Stimulated activated naive CD8-positive, alpha-beta T cell treated with anti-CD3 and anti-CD28 coated beads, Interleukin-15, amount 100 ng/mL, for 72 hours (primary cell): ENCODE measurements around the gene OR2F2.

Source experiments
- ATAC-seq: fragments of 150-1000 bp; cut with Tn5 transposase; 2 replicates; pipeline ENCODE4 v1.10.0; 2021; ENCODE audit warnings: mild to moderate bottlenecking, moderate library complexity
- DNase-seq, 2 donors: peaks; one replicate each; pipeline ENCODE4 v3.0.0; 2021 to 2022
- H3K27ac Mint-ChIP-seq, 2 donors: one replicate each; pipeline ENCODE4 v1.8.0; 2022; ENCODE audit warnings: mild to moderate bottlenecking in 2 of 2, mixed read lengths in 2 of 2, moderate library complexity in 2 of 2
- H3K27me3 Mint-ChIP-seq: one replicate; pipeline ENCODE4 v1.8.0; 2022; ENCODE audit warnings: mixed read lengths
- H3K4me1 Mint-ChIP-seq: one replicate; pipeline ENCODE4 v1.8.0; 2022; ENCODE audit warnings: mild to moderate bottlenecking, mixed read lengths
- H3K4me3 Mint-ChIP-seq, 2 donors: one replicate each; pipeline ENCODE4 v1.8.0; 2022; ENCODE audit warnings: mild to moderate bottlenecking in 2 of 2, mixed read lengths in 2 of 2, moderate library complexity in 1 of 2
- H3K9me3 Mint-ChIP-seq, 2 donors: one replicate each; pipeline ENCODE4 v1.8.0; 2022; ENCODE audit warnings: mixed read lengths in 2 of 2

OR2F2 gene

DNA sequence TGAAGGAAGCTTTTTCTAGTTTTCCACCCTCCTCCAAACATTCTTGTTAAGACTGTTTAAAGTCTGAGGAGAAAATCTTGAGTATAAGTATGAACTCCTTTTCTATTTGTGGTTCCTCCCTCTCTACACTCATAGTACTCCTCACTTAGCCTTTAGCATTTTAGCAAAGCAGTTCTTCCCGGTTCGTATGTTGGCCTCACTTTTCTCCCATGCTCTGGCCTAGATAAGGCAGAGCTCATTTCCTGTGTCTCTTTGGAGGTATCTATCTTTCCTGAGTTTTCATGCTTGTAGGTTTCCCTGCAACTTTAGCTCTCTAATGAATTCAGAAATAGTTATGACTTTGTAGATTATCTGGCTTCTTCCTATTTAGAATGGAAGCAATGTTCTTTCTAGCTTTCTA lies 13.7 kb downstream of the OR2F2 start:
- Mint-ChIP-seq H3K4me1 (no peaks in the 10 kb centered on the region), H3K9me3 (peaks cover 0 to 5% of the 10 kb centered on the region in 2 donors), H3K27ac (no peak overlapping the region), H3K27me3 (peaks cover 48% of the 10 kb centered on the region), H3K4me3 (no peak overlapping the region)
- DNase-seq (no peak), ATAC-seq (no peak)

DNA sequence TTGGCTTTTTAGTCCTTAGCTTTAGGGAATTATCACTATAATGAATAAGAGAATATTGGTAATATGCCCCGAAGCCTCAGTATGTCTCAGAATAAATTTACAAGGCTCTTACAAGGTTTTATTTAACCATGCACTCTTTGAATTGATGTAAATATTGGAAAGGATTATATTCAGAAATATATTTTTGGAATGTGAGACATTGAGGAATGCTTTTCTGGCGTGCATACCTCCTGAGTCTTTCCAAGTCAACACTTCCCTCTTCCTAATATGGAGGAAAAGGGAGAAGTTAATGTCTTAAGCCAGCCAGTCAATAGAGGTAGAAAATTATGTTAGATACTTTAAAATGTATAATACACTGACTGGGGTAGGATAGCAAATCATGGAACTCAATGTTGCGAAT lies 18.4 kb downstream of the OR2F2 start:
- H3K27ac Mint-ChIP-seq, result no peak overlapping the region

DNA sequence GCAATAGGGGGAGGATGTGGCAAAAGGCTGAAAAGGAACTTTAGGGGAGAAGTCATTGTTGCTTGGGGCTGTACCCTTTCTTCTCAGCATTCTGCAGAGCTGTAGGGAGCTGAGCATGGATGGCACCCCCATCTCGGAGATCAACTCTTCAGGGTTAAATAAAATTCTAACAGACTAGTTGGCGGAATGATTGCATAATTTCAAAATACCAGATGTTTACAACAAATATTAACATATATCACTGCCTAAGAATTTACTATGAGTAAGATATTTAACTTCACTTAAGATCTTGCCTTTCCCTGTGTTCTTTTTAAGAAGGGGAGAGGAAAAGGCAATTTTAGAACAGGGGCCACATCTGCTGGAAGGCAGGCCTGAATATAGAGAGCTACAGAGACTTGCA lies 19.1 kb downstream of the OR2F2 start:
- H3K27ac Mint-ChIP-seq, result no peak overlapping the region
- no peak for ATAC-seq

More for the DNA sequence above, 18.4 kb downstream of the OR2F2 start:
- Mint-ChIP-seq H3K4me3 (no peak overlapping the region), H3K9me3 (no peaks in the 10 kb centered on the region), H3K27me3 (peaks cover 51% of the 10 kb centered on the region), H3K4me1 (no peaks in the 10 kb centered on the region)
- ATAC-seq (no peak), DNase-seq (no peak)

DNA sequence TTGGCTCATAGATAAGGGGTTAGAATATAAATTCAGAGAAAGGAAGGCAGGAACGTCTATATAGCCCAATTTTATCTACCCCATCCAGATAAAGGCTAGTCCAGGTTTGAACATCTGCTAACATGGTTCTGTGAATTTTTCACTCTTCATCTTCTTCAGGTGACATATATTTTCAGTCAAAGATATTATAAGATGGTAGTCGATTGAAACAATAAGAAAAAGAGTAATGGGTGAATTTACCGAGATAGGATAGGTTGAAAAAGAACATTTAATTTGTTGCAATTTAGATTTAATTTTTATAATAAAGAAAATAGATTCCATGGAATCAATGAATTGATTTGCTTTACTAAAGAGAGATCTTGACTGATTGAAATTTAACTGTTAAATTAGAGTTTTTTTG lies 19.5 kb downstream of the OR2F2 start, which contains the start of gene OR2F1:
Gene OR2F1, plus strand, starts transcription at position 301 of the 400 bp plus-strand sequence. CDS start 5,127 bp downstream, outside the sequence.
- no peak for ATAC-seq
- H3K9me3 Mint-ChIP-seq, result no peaks in the 10 kb centered on the region

More for the DNA sequence above, 19.1 kb downstream of the OR2F2 start:
- H3K27me3 Mint-ChIP-seq, result peaks cover 45% of the 10 kb centered on the region
- H3K9me3 Mint-ChIP-seq, result no peaks in the 10 kb centered on the region
- H3K4me1 Mint-ChIP-seq, result no peaks in the 10 kb centered on the region
- no peak for DNase-seq
- H3K4me3 Mint-ChIP-seq, result no peak overlapping the region

DNA sequence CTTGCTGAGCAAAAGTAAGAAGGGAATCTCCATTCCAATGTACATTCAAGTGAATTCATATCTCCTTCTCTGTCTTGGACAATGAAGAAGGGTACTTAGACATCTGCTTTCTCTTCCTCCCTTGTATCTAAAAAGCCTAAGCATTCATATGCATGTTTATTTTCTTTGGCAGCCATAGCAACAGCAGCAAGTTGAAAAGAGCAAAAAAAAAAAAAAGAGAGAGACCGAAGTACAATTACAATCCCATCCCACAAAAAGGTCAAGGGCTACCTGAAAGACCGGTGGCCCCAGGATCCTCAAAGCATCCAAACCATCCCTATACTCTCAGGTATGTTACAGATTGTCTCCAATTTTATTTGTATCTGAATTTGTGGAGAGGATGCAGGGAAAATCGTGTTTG lies 23.7 kb downstream of the OR2F2 start:
- ATAC-seq, result no peak
- Mint-ChIP-seq H3K27ac (no peak overlapping the region), H3K4me3 (no peak overlapping the region), H3K27me3 (peaks cover 60% of the 10 kb centered on the region), H3K9me3 (no peaks in the 10 kb centered on the region), H3K4me1 (no peaks in the 10 kb centered on the region)
- no peak for DNase-seq

More for the DNA sequence above, 19.5 kb downstream of the OR2F2 start, which contains the start of gene OR2F1:
- H3K4me3 Mint-ChIP-seq, result no peak within 1 kb of the TSS
- DNase-seq, result no peak
- H3K4me1 Mint-ChIP-seq, result no peaks in the 10 kb centered on the region
- no peak within 1 kb of the TSS for H3K27ac Mint-ChIP-seq
- H3K27me3 Mint-ChIP-seq, result peaks cover 43% of the 10 kb centered on the region

DNA sequence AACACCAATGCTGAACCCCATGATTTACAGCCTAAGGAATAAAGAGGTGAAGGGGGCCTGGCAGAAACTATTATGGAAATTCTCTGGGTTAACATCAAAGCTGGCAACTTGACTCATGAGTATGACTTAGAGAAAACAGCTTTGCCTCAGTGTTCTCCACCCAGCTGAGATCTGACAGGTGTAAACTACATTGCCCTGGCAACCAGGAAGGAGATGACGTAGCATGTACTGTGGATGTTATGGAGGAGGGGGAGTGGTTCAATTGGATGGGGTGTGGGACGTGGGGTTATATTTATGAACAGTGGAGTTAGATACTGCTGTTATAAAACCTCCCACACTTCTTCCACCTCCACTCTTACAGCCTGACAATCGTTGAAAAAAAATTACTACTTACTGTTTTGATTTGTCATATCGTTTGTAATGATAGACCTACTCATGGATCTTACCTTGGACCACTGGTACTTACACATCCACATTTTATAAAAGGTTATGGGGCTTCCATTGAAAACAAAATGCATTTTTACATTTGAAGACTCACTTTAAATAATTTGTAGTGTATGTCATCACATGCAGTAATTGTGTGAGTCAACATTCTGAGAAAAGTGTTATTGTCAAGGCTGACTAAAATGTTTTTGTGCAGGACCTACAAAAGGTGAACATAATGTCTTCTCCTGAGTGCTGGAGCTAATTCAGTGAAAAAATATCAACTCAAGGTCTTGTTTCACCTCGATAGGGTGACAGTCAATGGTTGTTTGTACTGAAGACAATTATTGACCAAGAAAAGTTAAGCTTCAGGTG lies 26.0 kb downstream of the OR2F2 start:
- Mint-ChIP-seq H3K27me3 (peaks cover 59% of the 10 kb centered on the region), H3K9me3 (no peaks in the 10 kb centered on the region), H3K4me3 (no peak overlapping the region), H3K27ac (no peak overlapping the region), H3K4me1 (no peaks in the 10 kb centered on the region)
- no peak for DNase-seq
- no peak for ATAC-seq

DNA sequence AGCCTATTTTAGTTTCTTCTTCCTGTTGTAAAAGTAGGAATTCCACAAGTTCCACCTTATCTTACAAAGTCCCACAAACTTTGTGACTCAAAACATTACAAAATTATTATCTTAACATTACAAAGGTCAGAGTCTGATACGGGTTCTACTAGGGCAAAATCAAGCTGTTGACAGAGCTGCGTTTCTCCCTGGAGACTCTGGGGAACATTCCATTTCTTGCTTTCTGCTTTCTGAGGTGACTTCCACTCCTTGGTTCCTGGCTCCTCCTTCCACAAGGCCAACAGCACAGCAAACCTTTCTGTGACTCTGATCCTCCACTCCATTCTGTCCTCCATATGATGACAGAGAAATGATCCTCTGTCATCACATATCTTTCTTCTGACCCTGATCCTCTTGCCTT lies 30.2 kb downstream of the OR2F2 start:
- no peak for DNase-seq
- no peaks in the 10 kb centered on the region for H3K9me3 Mint-ChIP-seq
- H3K4me3 Mint-ChIP-seq, result no peak overlapping the region
- ATAC-seq, result no peak
- no peak overlapping the region for H3K27ac Mint-ChIP-seq
- H3K4me1 Mint-ChIP-seq, result no peaks in the 10 kb centered on the region
- peaks cover 26% of the 10 kb centered on the region for H3K27me3 Mint-ChIP-seq

DNA sequence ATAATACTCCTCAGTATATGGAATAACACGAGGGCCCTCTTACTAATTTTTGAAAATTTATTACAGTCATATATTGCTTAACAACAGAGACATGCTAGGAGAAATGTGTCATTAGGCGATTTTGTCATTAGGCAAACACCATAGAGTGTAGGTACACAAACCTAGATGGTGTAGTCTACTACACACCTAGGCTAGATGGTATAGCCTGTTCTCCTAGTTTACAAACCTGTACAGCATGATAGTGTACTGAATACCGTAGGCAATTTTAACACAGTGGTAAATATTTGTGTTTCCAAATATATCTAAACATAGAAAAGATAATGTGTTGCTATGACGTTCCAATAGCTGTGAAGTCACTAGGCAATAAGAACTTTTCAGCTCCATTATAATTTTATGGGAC lies 32.4 kb downstream of the OR2F2 start:
- Mint-ChIP-seq H3K27ac (no peak overlapping the region), H3K9me3 (no peaks in the 10 kb centered on the region), H3K4me3 (no peak overlapping the region), H3K27me3 (peaks cover 25% of the 10 kb centered on the region), H3K4me1 (no peaks in the 10 kb centered on the region)
- DNase-seq (no peak), ATAC-seq (no peak)

DNA sequence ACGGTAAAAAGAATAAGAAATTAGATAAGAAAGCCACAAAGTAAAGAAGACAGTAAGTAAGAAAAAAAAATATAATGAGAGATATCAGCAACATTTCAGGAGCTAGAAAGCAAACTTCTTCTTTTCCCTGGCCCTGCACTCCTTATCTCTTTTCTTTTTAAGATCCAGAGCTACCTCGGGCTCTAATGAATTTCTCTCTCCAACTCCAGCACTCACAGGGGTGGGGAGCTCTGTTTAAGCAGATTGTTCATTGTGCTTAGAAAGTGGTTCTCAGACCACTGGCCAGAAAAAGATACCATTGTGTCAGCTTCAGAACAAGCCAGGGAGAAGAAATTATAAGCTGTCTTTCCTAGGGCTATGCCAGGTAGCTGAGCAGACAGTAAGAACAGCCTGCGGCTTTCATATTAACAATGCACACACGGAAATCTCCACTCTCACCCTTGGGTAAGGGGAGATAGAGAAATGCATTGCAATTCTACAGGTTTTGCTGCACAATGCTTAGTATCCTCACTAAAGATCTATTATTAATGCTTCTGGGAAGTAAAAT lies 38.9 kb downstream of the OR2F2 start:
- Mint-ChIP-seq H3K9me3 (no peaks in the 10 kb centered on the region), H3K27ac (no peak overlapping the region), H3K4me3 (no peak overlapping the region), H3K27me3 (peaks cover 6% of the 10 kb centered on the region), H3K4me1 (no peaks in the 10 kb centered on the region)
- DNase-seq (no peak), ATAC-seq (no peak)

DNA sequence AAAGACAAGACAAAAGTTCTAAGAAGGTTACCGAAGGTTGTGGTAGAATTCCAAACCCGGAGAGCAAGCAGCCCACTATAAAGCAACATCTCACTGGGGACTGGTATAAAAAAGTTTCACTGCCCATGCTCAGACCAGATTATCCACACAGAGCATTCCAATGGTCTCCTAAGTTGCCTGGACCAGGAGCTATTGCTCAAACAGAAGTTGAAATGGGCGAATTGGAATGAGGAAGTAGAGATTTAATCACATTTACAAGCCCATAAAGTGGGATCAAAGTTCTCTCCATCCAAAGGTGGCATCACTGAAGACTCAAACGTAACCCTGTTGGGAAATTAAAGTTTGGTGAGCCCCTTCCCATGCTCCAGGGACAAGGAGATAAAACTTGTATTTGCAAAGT lies 39.4 kb downstream of the OR2F2 start:
- H3K9me3 Mint-ChIP-seq, result no peaks in the 10 kb centered on the region
- ATAC-seq, result no peak
- H3K27me3 Mint-ChIP-seq, result peaks cover 6% of the 10 kb centered on the region
- no peaks in the 10 kb centered on the region for H3K4me1 Mint-ChIP-seq
- no peak overlapping the region for H3K27ac Mint-ChIP-seq
- no peak overlapping the region for H3K4me3 Mint-ChIP-seq
- no peak for DNase-seq

DNA sequence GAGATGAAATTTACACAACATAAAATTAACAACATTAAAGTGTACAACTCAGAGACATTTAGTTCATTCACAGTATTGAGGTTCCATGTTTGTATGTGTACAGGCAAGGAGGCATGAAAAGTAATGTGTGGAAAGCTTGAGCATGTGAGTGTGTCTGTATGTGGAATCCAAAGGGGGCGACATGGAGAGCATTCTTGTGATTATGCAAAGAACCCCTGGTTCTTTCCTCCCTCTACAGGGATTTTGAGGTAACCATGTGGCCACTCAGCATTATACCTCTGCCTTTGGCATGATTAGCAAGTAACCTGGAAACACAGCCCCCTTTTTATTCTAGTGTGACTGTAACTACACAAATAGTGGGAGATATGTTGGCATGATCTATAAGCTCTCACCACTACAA lies 40.6 kb downstream of the OR2F2 start:
- H3K4me1 Mint-ChIP-seq, result no peaks in the 10 kb centered on the region
- no peaks in the 10 kb centered on the region for H3K9me3 Mint-ChIP-seq
- no peak overlapping the region for H3K27ac Mint-ChIP-seq
- H3K27me3 Mint-ChIP-seq, result peaks cover 6% of the 10 kb centered on the region
- H3K4me3 Mint-ChIP-seq, result no peak overlapping the region
- ATAC-seq (no peak), DNase-seq (no peak)

DNA sequence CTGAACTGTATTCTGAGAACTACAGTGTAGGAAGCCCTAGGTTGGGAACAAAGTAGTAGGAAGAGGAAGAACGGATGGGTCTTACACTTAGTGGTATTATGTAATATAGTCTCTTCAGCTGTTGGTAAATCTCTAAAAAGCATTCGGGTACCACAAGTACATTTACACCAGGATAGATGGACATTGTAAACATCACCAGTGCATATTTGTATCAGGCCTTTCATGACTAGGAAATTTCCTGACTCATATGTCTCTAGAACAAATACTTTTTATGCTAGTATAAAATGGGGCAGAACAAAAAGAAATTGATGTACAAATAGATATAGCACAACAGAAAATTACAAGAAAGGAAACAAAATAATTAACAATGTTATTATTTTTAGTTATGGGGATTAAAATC lies 43.6 kb downstream of the OR2F2 start:
- Mint-ChIP-seq H3K27me3 (no peaks in the 10 kb centered on the region), H3K9me3 (no peaks in the 10 kb centered on the region), H3K4me3 (no peak overlapping the region), H3K4me1 (no peaks in the 10 kb centered on the region), H3K27ac (no peak overlapping the region)
- ATAC-seq (no peak), DNase-seq (no peak)

DNA sequence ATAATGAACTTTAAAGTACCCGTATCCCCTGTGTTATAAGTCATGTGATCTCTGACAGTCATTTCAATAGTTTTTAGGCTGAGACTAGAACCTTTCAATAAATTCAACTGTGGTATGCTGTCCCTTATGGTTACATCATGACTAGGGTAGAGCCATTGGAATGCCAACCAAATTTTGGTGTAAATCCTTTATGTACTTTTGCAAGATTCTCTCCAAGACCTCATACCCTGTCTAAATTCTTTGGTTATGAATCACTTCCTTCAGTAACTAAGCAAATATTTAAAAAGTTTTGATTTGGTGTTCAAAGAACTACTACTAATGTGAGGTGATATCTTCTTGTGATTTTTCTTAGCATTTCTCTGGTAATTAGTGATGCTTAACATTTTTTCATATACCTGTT lies 44.3 kb downstream of the OR2F2 start:
- DNase-seq (no peak), ATAC-seq (no peak)
- Mint-ChIP-seq H3K9me3 (no peaks in the 10 kb centered on the region), H3K27ac (no peak overlapping the region), H3K27me3 (no peaks in the 10 kb centered on the region), H3K4me3 (no peak overlapping the region), H3K4me1 (no peaks in the 10 kb centered on the region)

DNA sequence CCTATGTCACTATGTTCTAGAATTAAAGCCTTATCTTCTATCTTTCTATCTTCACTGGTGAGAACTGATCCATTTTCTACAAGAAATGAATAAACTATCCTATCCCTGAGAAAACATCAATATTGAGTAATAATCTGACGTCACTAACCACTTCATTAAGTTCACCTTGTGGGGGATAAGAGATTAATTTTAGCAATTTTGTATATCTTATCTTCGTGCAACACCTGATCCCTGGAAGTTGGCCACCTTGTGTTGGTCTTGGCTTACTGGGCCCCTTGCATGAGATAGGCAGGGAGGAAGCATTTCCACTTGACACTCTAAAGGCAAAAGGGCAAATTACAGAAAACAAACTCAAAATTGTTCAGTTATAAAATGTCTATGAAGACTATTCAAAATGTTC lies 45.0 kb downstream of the OR2F2 start:
- H3K4me3 Mint-ChIP-seq, result no peak overlapping the region
- H3K27ac Mint-ChIP-seq, result no peak overlapping the region
- DNase-seq (no peak), ATAC-seq (no peak)
- no peaks in the 10 kb centered on the region for H3K9me3 Mint-ChIP-seq
- H3K4me1 Mint-ChIP-seq, result no peaks in the 10 kb centered on the region
- H3K27me3 Mint-ChIP-seq, result no peaks in the 10 kb centered on the region

DNA sequence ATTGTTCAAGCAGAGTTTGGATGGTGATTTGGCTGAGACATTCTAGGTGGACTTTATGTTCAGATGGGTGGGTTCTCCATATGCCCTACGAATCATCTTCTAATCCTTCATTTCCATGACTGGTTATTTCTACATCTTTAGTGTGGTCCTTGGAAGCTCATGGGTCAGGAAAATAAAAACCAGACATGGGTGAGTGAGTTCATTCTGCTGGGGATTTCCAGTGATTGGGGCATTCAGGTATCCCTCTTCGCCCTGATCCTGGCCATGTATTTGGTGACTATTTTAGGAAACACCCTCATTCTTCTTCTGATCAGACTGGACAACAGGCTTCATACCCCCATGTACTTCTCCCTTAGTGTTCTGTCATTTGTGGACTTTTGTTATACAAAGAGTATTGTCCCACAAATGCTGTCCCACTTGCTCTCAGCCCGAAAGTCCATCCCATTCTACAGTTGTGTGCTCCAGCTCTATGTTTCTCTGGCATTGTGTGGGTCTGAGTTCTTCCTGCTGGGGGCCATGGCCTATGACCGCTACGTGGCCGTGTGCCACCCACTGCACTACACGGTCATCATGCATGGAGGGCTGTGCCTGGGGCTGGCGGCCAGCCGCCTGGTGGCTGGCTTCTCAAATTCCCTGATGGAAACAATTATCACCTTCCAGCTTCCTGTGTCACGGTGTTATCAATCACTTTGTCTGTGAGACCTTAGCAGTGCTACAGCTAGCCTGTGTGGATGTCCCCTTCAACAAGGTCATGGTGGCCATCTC lies 45.9 kb downstream of the OR2F2 start:
- Mint-ChIP-seq H3K27ac (no peak overlapping the region), H3K9me3 (no peaks in the 10 kb centered on the region), H3K27me3 (no peaks in the 10 kb centered on the region), H3K4me1 (no peaks in the 10 kb centered on the region), H3K4me3 (no peak overlapping the region)
- DNase-seq, result no peak
- no peak for ATAC-seq

DNA sequence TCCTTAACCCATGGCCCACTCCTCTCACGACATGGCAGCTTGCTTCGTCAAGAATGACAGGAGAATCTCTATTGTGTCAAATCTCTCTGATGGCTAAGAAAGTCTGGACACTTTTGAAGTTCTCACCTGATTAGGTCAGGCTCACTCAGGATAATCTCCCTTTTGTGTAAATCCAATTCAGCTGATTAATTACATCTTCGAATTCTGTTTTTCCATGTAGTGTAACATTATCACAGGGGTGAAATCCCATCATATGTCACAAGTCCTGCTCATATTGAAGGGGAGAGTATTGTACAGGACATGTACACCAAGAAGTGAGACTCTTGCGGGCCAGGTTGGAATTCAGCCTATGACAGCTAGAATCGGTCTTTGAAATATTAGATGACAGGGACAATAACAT lies 48.9 kb downstream of the OR2F2 start:
- H3K27ac Mint-ChIP-seq, result no peak overlapping the region
- DNase-seq (no peak), ATAC-seq (no peak)
- H3K27me3 Mint-ChIP-seq, result no peaks in the 10 kb centered on the region
- no peaks in the 10 kb centered on the region for H3K9me3 Mint-ChIP-seq
- H3K4me1 Mint-ChIP-seq, result peaks cover 19% of the 10 kb centered on the region
- H3K4me3 Mint-ChIP-seq, result no peak overlapping the region
